ENCODE measurements around the gene RIC8A. TPM values are rescaled to one million over a fixed set of nuclear protein-coding genes. Genes with fewer than 3 reads are reported as not detected.

Gene RIC8A
- total and polyA plus RNA-seq, 4 experiments from 2014 or later, result 91.2 to 111 (median 101) TPM

DNA sequence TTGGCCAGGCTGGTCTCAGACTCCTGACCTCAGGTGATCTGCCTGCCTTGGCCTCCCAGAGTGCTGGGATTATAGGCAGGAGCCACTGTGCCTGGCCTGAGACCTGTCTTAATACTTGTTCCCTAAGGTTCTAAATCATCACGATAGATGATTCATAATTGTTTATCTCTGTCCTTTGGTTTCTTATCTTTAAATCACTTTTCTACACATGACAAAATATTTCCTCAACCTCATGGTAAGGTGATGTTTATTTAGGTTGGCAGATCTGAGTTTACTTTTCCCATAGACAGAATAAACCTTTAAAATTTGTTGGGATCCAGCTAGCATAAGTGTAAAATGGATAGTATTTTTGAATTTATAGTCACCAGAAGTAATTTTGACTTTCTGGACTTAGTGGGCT is 32.8 kb downstream of the RIC8A start:
- Histone ChIP-seq H3K27ac (ENCODE audit: low read depth, low read length) (no peak overlapping the region), H3K36me3 (ENCODE audit: insufficient read depth, low read length) (peaks cover 41% of the 10 kb centered on the region)
- H3K36me3 Mint-ChIP-seq, result peaks cover 36 to 71% of the 10 kb centered on the region in 2 donors

GRCh38 chr11:241634-242033 is 34.1 kb downstream of the RIC8A start:
- POLR2A ChIA-PET (ENCODE audit: partially characterized antibody), result interaction anchor here (0.9 to 10.9 kb wide), 3 partner anchors 9 to 38 kb away, joined by 3 to 144 read pairs (median 3); partner anchors contain the start of genes BET1L and RIC8A
- intact Hi-C loops (cut with micrococcal nuclease), result no loop called here
- no peak overlapping the region for H3K4me3 ChIP-seq (ENCODE audit: low read length in 2 of 2)
- Mint-ChIP-seq H3K4me3 (peak overlapping the region in 1 of 8 donors; percentile 0), H3K27me3 (no peaks in the 10 kb centered on the region), H3K27ac (peak overlapping the region in 6 of 7 donors; percentile 31 to 77 (median 55)), H3K36me3 (peaks cover 47 to 77% of the 10 kb centered on the region in 2 donors), H3K4me1 (peaks cover 28 to 55% (median 41%) of the 10 kb centered on the region in 4 donors), H3K9me3 (no peaks in the 10 kb centered on the region)
- no peaks in the 10 kb centered on the region for H3K9me3 ChIP-seq (ENCODE audit: control insufficient read depth in 1 of 2, low read length in 2 of 2)
- CTCF ChIA-PET (ENCODE audit: partially characterized antibody), result interaction anchor here (3.5 kb wide), 1 partner anchor 10 kb away, joined by 20 read pairs; no protein-coding TSS in a partner anchor
- no peak overlapping the region for H3K27ac ChIP-seq (ENCODE audit: low read depth, low read length)
- no peak for DNase-seq
- peaks cover 14% of the 10 kb centered on the region for H3K4me1 ChIP-seq (ENCODE audit: insufficient read depth, low read length)
- peaks cover 50% of the 10 kb centered on the region for H3K36me3 ChIP-seq (ENCODE audit: insufficient read depth, low read length)
- no peaks in the 10 kb centered on the region for H3K27me3 ChIP-seq (ENCODE audit: insufficient read depth, low read length)

More for the DNA sequence above, 32.8 kb downstream of the RIC8A start:
- no peak for DNase-seq
- Mint-ChIP-seq H3K27me3 (no peaks in the 10 kb centered on the region), H3K27ac (peak overlapping the region in 4 of 7 donors; percentile 37 to 97 (median 56)), H3K9me3 (no peaks in the 10 kb centered on the region), H3K4me1 (peaks cover 32 to 66% (median 46%) of the 10 kb centered on the region in 4 donors), H3K4me3 (peak overlapping the region in 1 of 8 donors; percentile 11)
- POLR2A ChIA-PET (ENCODE audit: partially characterized antibody), result interaction anchor here (0.7 to 10.9 kb wide), 4 partner anchors 11 to 167 kb away, joined by 3 to 144 read pairs (median 3); partner anchors contain the start of genes BET1L and RIC8A
- Histone ChIP-seq H3K4me3 (ENCODE audit: low read length in 2 of 2) (no peak overlapping the region), H3K27me3 (ENCODE audit: insufficient read depth, low read length) (no peaks in the 10 kb centered on the region), H3K9me3 (ENCODE audit: control insufficient read depth in 1 of 2, low read length in 2 of 2) (no peaks in the 10 kb centered on the region), H3K4me1 (ENCODE audit: insufficient read depth, low read length) (peaks cover 19% of the 10 kb centered on the region)
- intact Hi-C loops (cut with micrococcal nuclease), result no loop called here
- CTCF ChIA-PET (ENCODE audit: partially characterized antibody), result interaction anchor here (1.3 to 3.5 kb wide), 2 partner anchors 9 to 11 kb away, joined by 3 to 20 read pairs; no protein-coding TSS in a partner anchor

DNA sequence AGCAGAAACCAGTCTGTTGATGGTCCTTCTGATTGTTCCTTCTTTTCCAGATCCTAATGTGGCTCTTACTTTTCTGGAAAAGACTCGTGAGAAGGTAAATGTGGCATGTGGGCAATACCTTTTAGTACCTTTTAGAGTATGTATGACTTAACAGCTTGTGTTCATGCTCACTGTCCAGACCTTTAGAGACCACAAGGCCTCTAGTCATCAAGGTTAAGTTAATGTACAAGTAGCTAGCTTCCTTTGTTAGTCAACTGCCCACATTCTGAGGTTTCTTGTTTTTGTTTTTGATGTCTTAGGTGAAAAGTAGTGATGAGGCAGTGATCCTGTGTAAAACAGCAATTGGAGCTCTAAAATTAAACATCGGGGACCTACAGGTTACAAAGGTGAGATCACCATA is 36.9 kb downstream of the RIC8A start:
- H3K27me3 ChIP-seq (ENCODE audit: insufficient read depth, low read length), result no peaks in the 10 kb centered on the region
- POLR2A ChIA-PET (ENCODE audit: partially characterized antibody), result interaction anchor here (1.0 kb wide), 1 partner anchor 24 kb away, joined by 3 read pairs; no protein-coding TSS in a partner anchor
- Mint-ChIP-seq H3K27ac (no peak overlapping the region), H3K36me3 (peaks cover 72 to 82% of the 10 kb centered on the region in 2 donors), H3K9me3 (no peaks in the 10 kb centered on the region), H3K4me3 (no peak overlapping the region), H3K4me1 (peaks cover 18 to 28% (median 25%) of the 10 kb centered on the region in 4 donors), H3K27me3 (no peaks in the 10 kb centered on the region)
- no peaks in the 10 kb centered on the region for H3K9me3 ChIP-seq (ENCODE audit: control insufficient read depth in 1 of 2, low read length in 2 of 2)
- no peak overlapping the region for H3K27ac ChIP-seq (ENCODE audit: low read depth, low read length)
- no peaks in the 10 kb centered on the region for H3K4me1 ChIP-seq (ENCODE audit: insufficient read depth, low read length)
- H3K36me3 ChIP-seq (ENCODE audit: insufficient read depth, low read length), result peaks cover 65% of the 10 kb centered on the region
- DNase-seq, result no peak
- CTCF ChIA-PET (ENCODE audit: partially characterized antibody), result interaction anchor here (0.9 to 1.7 kb wide), 2 partner anchors 95 to 120 kb away, joined by 4 to 6 read pairs; no protein-coding TSS in a partner anchor
- intact Hi-C loops (cut with micrococcal nuclease), result no loop called here
- no peak overlapping the region for H3K4me3 ChIP-seq (ENCODE audit: low read length in 2 of 2)

- CTCF ChIA-PET (ENCODE audit: partially characterized antibody), result interaction anchor here (1.3 to 6.7 kb wide), 10 partner anchors 10 to 199 kb away, joined by 3 to 81 read pairs (median 10); partner anchors contain the start of gene NLRP6
- intact Hi-C loops (cut with micrococcal nuclease), result no loop called here
- peak overlapping the region in 5 of 7 donors; percentile 37 to 86 (median 52) for H3K27ac Mint-ChIP-seq
Measured at GRCh38 chr11:249062-249461, 41.6 kb downstream of the RIC8A start.

DNA sequence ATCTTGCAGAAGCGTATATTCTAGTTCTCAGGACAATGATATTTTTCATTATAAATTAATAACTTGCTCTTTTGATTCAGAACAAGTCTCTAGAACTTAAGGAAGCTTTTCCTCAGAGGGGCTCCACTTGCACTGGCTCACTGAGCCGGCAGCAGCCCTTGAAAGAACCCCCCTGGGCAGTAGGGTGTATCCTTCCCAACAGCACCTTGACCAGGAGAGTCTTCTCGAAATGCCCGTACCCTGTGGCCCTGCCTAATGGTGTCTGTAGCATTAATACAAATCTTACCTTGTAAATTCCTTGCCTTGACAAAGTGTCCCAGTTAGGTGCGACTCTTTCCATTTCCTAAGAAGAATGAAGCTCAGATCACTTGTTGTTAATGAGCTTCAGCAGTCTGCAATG is 42.8 kb downstream of the RIC8A start:
- peak overlapping the region; percentile 8 for H3K27ac ChIP-seq (ENCODE audit: low read depth, low read length)
- intact Hi-C loops (cut with micrococcal nuclease), result loop anchor here (1.0 to 2.0 kb wide), 5 partner anchors 19 to 201 kb away; partner anchors contain the start of genes IFITM1 and PTDSS2
- no peak for DNase-seq

More at GRCh38 chr11:249062-249461, 41.6 kb downstream of the RIC8A start:
- no peak for DNase-seq
- Histone ChIP-seq H3K36me3 (ENCODE audit: insufficient read depth, low read length) (peaks cover 66% of the 10 kb centered on the region), H3K4me3 (ENCODE audit: low read length in 2 of 2) (no peak overlapping the region), H3K27me3 (ENCODE audit: insufficient read depth, low read length) (no peaks in the 10 kb centered on the region), H3K27ac (ENCODE audit: low read depth, low read length) (no peak overlapping the region), H3K9me3 (ENCODE audit: control insufficient read depth in 1 of 2, low read length in 2 of 2) (no peaks in the 10 kb centered on the region), H3K4me1 (ENCODE audit: insufficient read depth, low read length) (peaks cover 5% of the 10 kb centered on the region)
- Mint-ChIP-seq H3K9me3 (no peaks in the 10 kb centered on the region), H3K36me3 (peaks cover 71 to 83% of the 10 kb centered on the region in 2 donors), H3K4me3 (no peak overlapping the region), H3K27me3 (no peaks in the 10 kb centered on the region), H3K4me1 (peaks cover 6 to 13% (median 8%) of the 10 kb centered on the region in 4 donors)
- POLR2A ChIA-PET (ENCODE audit: partially characterized antibody), result interaction anchor here (0.9 to 1.4 kb wide), 3 partner anchors 12 to 49 kb away, joined by 3 to 5 read pairs (median 5); partner anchors contain the start of gene PSMD13

GRCh38 chr11:250740-251299 is 43.3 kb downstream of the RIC8A start:
- intact Hi-C loops (cut with micrococcal nuclease), result loop anchor here (1.0 to 2.0 kb wide), 5 partner anchors 18 to 200 kb away; partner anchors contain the start of genes IFITM1 and PTDSS2
- CTCF ChIA-PET (ENCODE audit: partially characterized antibody), result interaction anchor here (0.7 to 6.7 kb wide), 44 partner anchors 9 to 270 kb away, joined by 3 to 81 read pairs (median 7); partner anchors contain the start of genes BET1L, NLRP6, PGGHG and PSMD13
- Histone ChIP-seq H3K9me3 (ENCODE audit: control insufficient read depth in 1 of 2, low read length in 2 of 2) (no peaks in the 10 kb centered on the region), H3K36me3 (ENCODE audit: insufficient read depth, low read length) (peaks cover 51% of the 10 kb centered on the region), H3K4me3 (ENCODE audit: low read length in 2 of 2) (no peak overlapping the region), H3K27me3 (ENCODE audit: insufficient read depth, low read length) (no peaks in the 10 kb centered on the region), H3K27ac (ENCODE audit: low read depth, low read length) (peak overlapping the region; percentile 8), H3K4me1 (ENCODE audit: insufficient read depth, low read length) (peaks cover 5% of the 10 kb centered on the region)
- Mint-ChIP-seq H3K27me3 (no peaks in the 10 kb centered on the region), H3K9me3 (no peaks in the 10 kb centered on the region), H3K4me1 (peaks cover 6 to 9% (median 7%) of the 10 kb centered on the region in 4 donors), H3K36me3 (peaks cover 58 to 72% of the 10 kb centered on the region in 2 donors), H3K27ac (peak overlapping the region; percentile 71 to 91 (median 81)), H3K4me3 (no peak overlapping the region)
- peak; percentile 75 to 84 (median 81) for DNase-seq
- POLR2A ChIA-PET (ENCODE audit: partially characterized antibody), result interaction anchor here (0.6 to 3.1 kb wide), 23 partner anchors 9 to 200 kb away, joined by 3 to 45 read pairs (median 4); partner anchors contain the start of genes BET1L, IFITM1, IFITM5 and NLRP6

More for the DNA sequence above, 42.8 kb downstream of the RIC8A start:
- Histone ChIP-seq H3K9me3 (ENCODE audit: control insufficient read depth in 1 of 2, low read length in 2 of 2) (no peaks in the 10 kb centered on the region), H3K36me3 (ENCODE audit: insufficient read depth, low read length) (peaks cover 56% of the 10 kb centered on the region), H3K4me3 (ENCODE audit: low read length in 2 of 2) (no peak overlapping the region), H3K4me1 (ENCODE audit: insufficient read depth, low read length) (peaks cover 5% of the 10 kb centered on the region), H3K27me3 (ENCODE audit: insufficient read depth, low read length) (no peaks in the 10 kb centered on the region)
- Mint-ChIP-seq H3K36me3 (peaks cover 64 to 77% of the 10 kb centered on the region in 2 donors), H3K9me3 (no peaks in the 10 kb centered on the region), H3K27ac (peak overlapping the region in 4 of 7 donors; percentile 71 to 82 (median 80)), H3K27me3 (no peaks in the 10 kb centered on the region), H3K4me1 (peaks cover 6 to 11% (median 8%) of the 10 kb centered on the region in 4 donors), H3K4me3 (no peak overlapping the region)
- ChIA-PET CTCF (ENCODE audit: partially characterized antibody) (interaction anchor here (0.7 to 6.7 kb wide), 37 partner anchors 9 to 270 kb away, joined by 3 to 81 read pairs (median 9); partner anchors contain the start of genes BET1L, NLRP6, PGGHG and PSMD13), POLR2A (ENCODE audit: partially characterized antibody) (interaction anchor here (0.7 to 3.1 kb wide), 18 partner anchors 8 to 200 kb away, joined by 3 to 45 read pairs (median 8); partner anchors contain the start of genes BET1L, IFITM1, IFITM5 and NLRP6)

Data from CD4-positive, alpha-beta memory T cell (primary cell).